Subcutaneous adipose tissue (tissue), 4 donors: Measurements from ENCODE around the gene TUBGCP2. TPM values are rescaled to one million over a fixed set of nuclear protein-coding genes. Genes with fewer than 3 reads are reported as not detected.

Source experiments
- CTCF ChIP-seq: fragments of 450-650 bp; IDR thresholded peaks from one replicate; pipeline ENCODE4 v1.5.1; 2016; ENCODE audit warnings: low read depth, mild to moderate bottlenecking, control low read depth, antibody characterized with exemption, moderate library complexity
- total RNA-seq, 4 donors: library from RNA; depleted of rRNA; stranded (reverse); fragments of >200 nt; gene quantifications; one replicate each; pipeline ENCODE4 v1.1.0, GENCODE V29; 2016

TUBGCP2 gene
- total RNA-seq, 4 donors from 2014 or later, result 24.5 to 43.9 (median 36.8) TPM

GRCh38 chr10:133334503-133335245 is 26.0 kb upstream of the TUBGCP2 start:
- TF ChIP-seq CTCF, result no peak

GRCh38 chr10:133332936-133333699 is 24.4 kb upstream of the TUBGCP2 start:
- no peak for TF ChIP-seq CTCF

- no peak for TF ChIP-seq CTCF
These were observed 21.0 kb upstream of the TUBGCP2 start for GRCh38 chr10:133329491-133330202.

GRCh38 chr10:133328358-133329343 is 20.0 kb upstream of the TUBGCP2 start:
- TF ChIP-seq CTCF, result no peak

GRCh38 chr10:133327651-133328357 is 19.1 kb upstream of the TUBGCP2 start:
- no peak for TF ChIP-seq CTCF
